Stimulated activated CD4-positive, alpha-beta T cell treated with anti-CD3 and anti-CD28 coated beads, Interleukin-4, amount 100 ng/mL, for 24 hours (primary cell): ENCODE measurements around the gene TULP3.

ENCODE experiments used
- DNase-seq: peaks from one replicate; pipeline ENCODE4 v3.0.0-alpha.2; 2020

TULP3 gene

GRCh38 chr12:2936301-2936700 lies 45.6 kb downstream of the TULP3 start:
- DNase-seq = no peak

DNA sequence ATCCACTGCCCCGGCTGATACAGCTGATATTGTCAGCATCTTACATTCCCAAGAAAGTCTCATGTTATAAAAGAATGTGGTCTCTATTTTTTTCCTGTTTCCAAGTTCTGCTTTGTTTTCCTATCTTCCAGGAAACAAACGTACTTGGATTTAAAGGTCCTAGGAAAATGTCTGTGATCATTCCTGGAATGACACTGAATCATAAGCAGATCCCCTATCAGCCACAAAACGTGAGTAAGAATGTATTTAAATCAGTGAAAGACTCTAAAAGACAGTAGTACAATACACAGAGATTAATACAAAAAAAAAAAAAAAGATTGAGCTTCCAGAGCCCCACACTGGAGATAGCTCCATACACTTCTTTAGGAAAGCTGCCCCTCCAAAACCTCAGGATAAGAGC lies 46.8 kb downstream of the TULP3 start:
- DNase-seq = no peak

DNA sequence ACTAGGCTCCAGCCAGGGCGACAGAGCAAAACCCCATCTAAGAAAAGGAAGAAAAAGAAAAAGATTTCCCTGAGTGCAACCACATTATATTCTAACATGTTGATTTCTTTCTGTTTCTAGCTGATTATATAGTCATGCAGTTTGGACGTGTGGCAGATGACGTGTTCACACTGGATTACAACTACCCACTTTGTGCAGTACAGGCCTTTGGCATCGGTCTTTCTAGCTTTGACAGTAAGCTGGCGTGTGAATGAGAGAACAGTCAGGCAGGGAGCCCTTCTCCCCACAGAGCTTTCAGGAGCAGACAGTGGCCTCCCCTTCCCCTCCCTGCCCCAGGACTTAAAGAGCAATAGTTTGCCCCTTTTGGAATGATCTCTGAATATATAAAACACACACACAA lies 48.5 kb downstream of the TULP3 start:
- no peak for DNase-seq

DNA sequence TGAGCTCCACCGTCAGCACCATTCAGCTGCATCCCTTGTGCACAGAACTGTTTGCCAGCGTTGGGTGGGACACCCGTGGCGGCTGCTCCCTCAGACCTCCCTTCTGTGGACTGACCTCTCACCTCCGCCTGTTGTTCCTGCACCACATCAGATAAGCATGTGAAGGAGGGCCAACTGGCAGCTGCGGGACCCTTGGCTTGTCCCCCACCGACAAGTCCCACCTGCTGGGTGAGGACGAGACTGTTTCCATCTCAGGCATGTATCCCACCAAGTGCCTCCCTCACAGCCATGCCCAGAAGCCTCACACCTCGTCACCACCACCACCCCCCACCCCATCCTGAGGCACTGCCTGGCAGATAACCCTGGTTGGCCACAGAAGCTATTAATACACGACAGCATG lies 49.9 kb downstream of the TULP3 start:
- no peak for DNase-seq

- no peak for DNase-seq
Observed at GRCh38 chr12:2941524-2941923, 50.8 kb downstream of the TULP3 start.

GRCh38 chr12:2944401-2945047 lies 53.8 kb downstream of the TULP3 start:
- peak; percentile 54 for DNase-seq

DNA sequence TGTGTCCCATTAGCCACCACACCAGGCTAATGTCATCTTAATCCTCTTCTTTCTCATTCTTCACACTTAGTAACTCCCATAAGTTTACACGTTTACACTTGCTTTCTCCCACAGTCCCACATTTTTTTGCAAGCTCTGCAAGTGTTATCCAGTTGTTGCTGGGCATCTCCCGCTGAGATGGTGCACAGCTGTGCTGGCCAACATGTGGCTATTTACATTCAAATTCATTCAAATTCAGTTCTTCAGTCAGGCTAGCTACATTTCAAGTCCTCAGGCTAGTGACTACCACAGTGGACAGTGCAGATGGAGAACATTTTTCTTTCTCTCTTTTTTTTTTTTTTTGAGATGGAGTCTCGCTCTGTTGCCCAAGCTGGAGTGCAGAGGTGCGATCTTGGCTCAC lies 58.7 kb downstream of the TULP3 start:
- DNase-seq = no peak

DNA sequence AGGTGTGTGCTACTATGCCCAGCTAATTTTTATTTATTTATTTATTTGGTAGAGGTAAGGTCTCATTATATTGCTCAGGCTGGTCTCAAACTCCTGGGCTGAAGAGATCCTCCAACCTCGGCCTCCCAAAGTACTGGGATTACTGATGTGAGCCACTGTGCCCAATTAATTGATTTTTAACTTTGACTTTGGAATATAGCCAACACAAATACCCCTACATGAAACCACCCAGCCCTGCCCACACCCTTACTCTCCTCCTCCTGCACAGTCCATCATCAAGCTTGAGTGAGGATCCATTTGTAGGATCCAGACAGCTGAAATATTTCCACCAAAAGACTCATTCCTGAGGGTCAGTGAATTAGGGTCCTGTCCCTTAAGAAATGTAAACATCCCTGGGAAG lies 65.2 kb downstream of the TULP3 start:
- no peak for DNase-seq

DNA sequence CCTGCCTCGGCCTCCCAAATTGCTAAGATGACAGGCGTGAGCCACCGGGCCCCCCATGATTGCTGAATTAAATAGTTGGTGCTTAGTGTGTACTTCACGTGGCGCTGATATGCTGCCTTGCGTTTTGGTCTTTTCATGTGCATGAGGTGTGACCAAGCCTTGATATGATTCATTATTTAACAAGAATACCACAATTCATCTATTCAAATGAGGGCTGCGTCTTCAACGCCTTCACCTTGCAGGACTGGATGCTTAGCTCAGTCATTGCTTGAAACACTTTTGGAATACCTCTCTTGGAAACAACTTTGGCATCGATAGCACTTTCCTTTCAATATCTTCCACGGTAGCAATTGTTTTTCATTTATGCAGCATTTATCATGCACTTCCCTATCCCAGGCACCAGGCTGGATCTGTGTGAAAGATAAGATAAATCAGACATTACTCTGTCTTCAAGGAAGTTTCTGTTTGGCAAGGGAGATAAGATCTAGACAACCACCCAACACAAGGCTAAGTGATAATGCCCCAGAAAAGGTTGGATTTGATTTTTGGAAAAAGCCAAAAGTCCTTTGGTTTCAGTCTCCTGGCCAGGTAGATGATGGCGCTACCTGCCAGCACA lies 67.2 kb downstream of the TULP3 start:
- DNase-seq = no peak

GRCh38 chr12:2958432-2959191 lies 67.9 kb downstream of the TULP3 start:
- no peak for DNase-seq

GRCh38 chr12:2959192-2959504 lies 68.5 kb downstream of the TULP3 start, which contains the start of gene TEAD4:
Gene TEAD4 (plus strand): TSS chr12:2959397.
- DNase-seq = no peak

DNA sequence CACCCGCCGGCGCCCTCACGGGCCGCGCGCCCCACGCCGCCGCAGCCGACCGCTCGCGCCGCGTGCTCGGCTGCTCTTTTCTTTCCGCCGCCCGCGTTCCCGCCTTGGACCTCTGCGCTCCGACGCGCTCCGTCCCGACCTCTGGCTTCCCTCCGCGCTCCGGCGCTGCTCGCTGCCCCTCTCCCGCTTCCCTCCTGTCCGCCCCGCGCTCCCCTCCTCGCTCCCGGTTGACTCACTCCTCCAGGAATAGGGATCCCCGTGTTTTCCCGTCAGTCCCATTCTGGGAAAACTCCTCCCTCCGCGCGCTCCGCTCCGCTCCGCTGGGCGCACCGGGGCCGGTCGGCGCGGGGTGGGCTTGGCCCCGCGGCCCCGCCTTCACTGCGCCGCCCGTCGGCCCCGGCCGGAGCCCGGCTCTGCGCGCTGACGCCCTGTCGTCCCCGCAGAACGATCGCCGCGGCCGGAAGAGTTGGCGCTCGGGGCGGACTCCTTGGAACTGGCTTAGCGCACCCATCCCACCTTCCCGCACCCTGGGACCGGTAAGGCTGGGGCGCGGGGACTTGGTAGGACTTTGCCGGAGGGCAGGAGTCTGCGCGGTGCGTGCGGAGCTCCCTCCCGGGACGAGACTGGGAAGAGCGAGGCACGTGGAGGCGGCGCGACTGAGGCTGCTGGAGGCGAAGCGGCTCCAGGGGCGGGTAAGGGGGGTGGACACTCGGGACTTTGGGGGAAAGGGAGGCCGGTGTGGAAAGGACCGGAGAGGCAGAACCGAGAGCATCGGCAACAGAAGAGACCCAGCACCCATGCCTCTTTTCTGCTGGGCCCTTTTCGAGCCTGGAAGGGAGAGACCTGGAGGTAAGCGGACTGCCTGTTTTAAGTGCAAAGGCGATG lies 69.1 kb downstream of the TULP3 start:
- no peak for DNase-seq

GRCh38 chr12:2960390-2960956 lies 69.8 kb downstream of the TULP3 start:
- peak; percentile 19 for DNase-seq

GRCh38 chr12:2960996-2961616 lies 70.4 kb downstream of the TULP3 start:
- DNase-seq = no peak

- DNase-seq = no peak
Observed at GRCh38 chr12:2961705-2962104, 71.0 kb downstream of the TULP3 start.

DNA sequence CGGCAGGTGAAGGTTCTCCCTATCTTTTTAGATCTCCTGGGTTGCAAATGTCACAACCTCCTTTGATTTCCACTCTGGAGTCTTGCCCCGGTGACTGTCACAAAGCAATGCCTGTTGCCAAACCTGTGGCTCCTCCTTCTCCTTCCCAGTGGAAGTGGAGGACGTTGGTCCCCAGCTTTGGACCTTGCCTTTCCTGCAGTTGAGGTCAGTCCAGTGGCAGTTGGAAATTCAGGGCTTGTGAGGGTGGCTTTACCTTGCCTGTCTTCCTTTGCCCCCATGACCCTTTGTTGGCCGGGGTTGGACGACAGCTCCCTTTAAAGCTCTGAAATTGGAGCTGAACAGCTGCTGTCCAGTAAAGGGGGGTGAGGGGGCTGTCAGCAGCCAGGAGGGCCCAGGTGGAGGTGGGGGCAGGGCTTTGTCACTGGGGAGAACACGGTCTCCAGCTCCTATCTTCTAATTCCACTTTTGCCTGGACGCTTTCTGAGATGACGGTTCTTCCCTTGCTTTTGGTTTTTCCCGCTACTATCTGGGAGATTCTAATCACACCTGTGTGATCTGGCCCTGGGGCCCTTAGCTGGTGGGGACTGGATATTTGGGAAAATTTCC lies 72.6 kb downstream of the TULP3 start:
- DNase-seq = no peak

- no peak for DNase-seq
Observed at GRCh38 chr12:2963760-2964292, 73.1 kb downstream of the TULP3 start.

DNA sequence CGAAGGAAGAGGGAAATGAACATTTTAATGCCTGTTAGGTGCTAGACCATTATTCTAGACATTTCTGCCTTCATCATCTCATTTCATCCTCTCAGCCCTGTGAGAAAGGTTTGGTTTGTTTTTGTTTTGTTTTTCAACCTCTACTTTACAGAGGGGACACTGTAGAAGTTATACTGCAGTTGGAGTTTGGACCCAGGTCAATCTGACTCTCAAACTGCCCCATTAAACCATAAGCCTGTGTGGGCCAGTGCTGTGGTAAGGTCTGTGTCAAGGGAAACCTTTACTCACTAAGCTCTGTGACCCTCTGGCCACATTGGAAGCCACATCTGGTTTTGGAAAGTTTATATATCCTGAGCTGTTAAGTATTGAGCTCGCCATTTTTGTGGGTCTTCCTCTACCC lies 77.0 kb downstream of the TULP3 start:
- DNase-seq = no peak

- no peak for DNase-seq
Observed at GRCh38 chr12:2970744-2971143, 80.1 kb downstream of the TULP3 start.

- DNase-seq = no peak
Observed at GRCh38 chr12:2973566-2973965, 82.9 kb downstream of the TULP3 start.

- DNase-seq = no peak
Observed at GRCh38 chr12:2974560-2974971, 83.9 kb downstream of the TULP3 start.

DNA sequence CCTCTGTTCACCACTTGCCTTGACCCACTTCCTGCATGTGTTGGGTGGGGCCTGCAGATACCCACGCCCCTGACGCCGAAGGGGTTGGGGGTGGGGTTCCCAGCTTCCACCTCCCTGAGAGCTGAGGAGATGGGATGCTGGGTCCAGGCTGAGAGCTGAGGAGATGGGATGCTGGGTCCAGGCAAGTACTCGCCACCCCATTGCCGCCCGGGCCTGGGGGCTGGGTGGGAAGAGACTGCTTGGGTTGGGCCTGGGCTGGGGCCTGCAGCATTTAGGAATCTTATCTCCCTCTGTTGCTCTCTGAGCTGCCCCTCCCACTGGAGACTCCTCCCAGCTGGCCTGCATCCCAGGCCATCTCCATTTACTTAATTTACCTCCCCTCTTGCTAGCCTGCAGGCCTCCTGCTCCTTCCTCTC lies 85.9 kb downstream of the TULP3 start:
- no peak for DNase-seq
